Activated T-cell treated with anti-CD3 and anti-CD28 coated beads for 1 hour (primary cell): ENCODE results near the gene VSTM1.
"Not testable (repeated sequence)": the region's sequence is repeated elsewhere in the genome, so short reads cannot be mapped to it uniquely, and the experiment has no call there.

Experiments used
- DNase-seq: peaks from one replicate; pipeline ENCODE4 v3.0.0-alpha.2; 2020; ENCODE audit warnings: low read depth

The VSTM1 gene

GRCh38 chr19:54073829-54074228 lies 10.1 kb upstream of the VSTM1 start:
- DNase-seq = no peak

GRCh38 chr19:54069470-54069869 lies 5.8 kb upstream of the VSTM1 start:
- DNase-seq = no peak

- no peak for DNase-seq
Measured at GRCh38 chr19:54062643-54063042, 1.1 kb downstream of the VSTM1 start.

- no peak for DNase-seq
Measured at GRCh38 chr19:54047616-54048015, 16.1 kb downstream of the VSTM1 start.

GRCh38 chr19:54045771-54046170 lies 17.9 kb downstream of the VSTM1 start:
- DNase-seq = no peak

GRCh38 chr19:54042989-54043388 lies 20.7 kb downstream of the VSTM1 start:
- no peak for DNase-seq

- no peak for DNase-seq
Measured at GRCh38 chr19:54041969-54042606, 21.6 kb downstream of the VSTM1 start.

- no peak for DNase-seq
Measured at GRCh38 chr19:54040003-54040402, 23.7 kb downstream of the VSTM1 start.

GRCh38 chr19:54036542-54036941 lies 27.2 kb downstream of the VSTM1 start:
- not testable (repeated sequence) for DNase-seq

GRCh38 chr19:54035215-54036178 lies 28.2 kb downstream of the VSTM1 start:
- DNase-seq = no peak

GRCh38 chr19:54030895-54031586 lies 32.7 kb downstream of the VSTM1 start:
- DNase-seq = no peak

- DNase-seq = peak; percentile 50
Measured at GRCh38 chr19:54029930-54030490, 33.7 kb downstream of the VSTM1 start.

- DNase-seq = no peak
Measured at GRCh38 chr19:54029301-54029700, 34.4 kb downstream of the VSTM1 start.

GRCh38 chr19:54026656-54027055 lies 37.0 kb downstream of the VSTM1 start:
- DNase-seq = no peak

GRCh38 chr19:54024660-54025059 lies 39.0 kb downstream of the VSTM1 start:
- no peak for DNase-seq

- no peak for DNase-seq
Measured at GRCh38 chr19:54023191-54023590, 40.5 kb downstream of the VSTM1 start.

GRCh38 chr19:54021932-54022331 lies 41.8 kb downstream of the VSTM1 start:
- no peak for DNase-seq

GRCh38 chr19:54021363-54021762 lies 42.3 kb downstream of the VSTM1 start:
- no peak for DNase-seq

- DNase-seq = no peak
Measured at GRCh38 chr19:54017261-54017660, 46.4 kb downstream of the VSTM1 start.

- DNase-seq = no peak
Measured at GRCh38 chr19:54014920-54015560, 48.7 kb downstream of the VSTM1 start.

GRCh38 chr19:54013866-54014265 lies 49.8 kb downstream of the VSTM1 start:
- DNase-seq = no peak
